WTC11 (cell line): ENCODE data around the gene ARMC2.

Experiments
- AFF4 ChIP-seq: sonication (generic); formaldehyde crosslinking; IDR thresholded peaks from 2 replicates; pipeline ENCODE4 v1.8.1; 2023; ENCODE audit warnings: mild to moderate bottlenecking, missing genetic modification reagents, borderline replicate concordance
- ARID4B ChIP-seq: sonication (generic); formaldehyde crosslinking; IDR thresholded peaks from 2 replicates; pipeline ENCODE4 v1.8.0; 2023; ENCODE audit warnings: missing genetic modification reagents, mild to moderate bottlenecking, borderline replicate concordance
- CTCF ChIP-seq: fragments of 200-600 bp; IDR thresholded peaks from 2 replicates; pipeline ENCODE4 v1.8.0; 2022; ENCODE audit warnings: antibody characterized with exemption
- E2F4 ChIP-seq: sonication (generic); formaldehyde crosslinking; IDR thresholded peaks from 2 replicates; pipeline ENCODE4 v1.8.1; 2022; ENCODE audit warnings: low read depth, mild to moderate bottlenecking, moderate library complexity, missing genetic modification reagents, borderline replicate concordance
- ESRRA ChIP-seq: sonication (generic); formaldehyde crosslinking; IDR thresholded peaks from 2 replicates; pipeline ENCODE4 v1.8.1; 2022; ENCODE audit warnings: mild to moderate bottlenecking, missing genetic modification reagents, borderline replicate concordance
- FOXP1 ChIP-seq: sonication (generic); formaldehyde crosslinking; IDR thresholded peaks from 2 replicates; pipeline ENCODE4 v1.8.0; 2022; ENCODE audit warnings: missing genetic modification reagents, mild to moderate bottlenecking, moderate library complexity, borderline replicate concordance
- HMGXB4 ChIP-seq: sonication (generic); formaldehyde crosslinking; IDR thresholded peaks from 2 replicates; pipeline ENCODE4 v1.8.1; 2023; ENCODE audit warnings: mild to moderate bottlenecking, moderate library complexity, missing genetic modification reagents
- ZNF121 ChIP-seq: sonication (generic); formaldehyde crosslinking; IDR thresholded peaks from 2 replicates; pipeline ENCODE4 v1.8.0; 2023; ENCODE audit warnings: missing genetic modification reagents

GRCh38 chr6:108820006-108820405 lies 28.2 kb upstream of the ARMC2 start:
- TF ChIP-seq CTCF (no peak), FOXP1 (CRISPR knock-in tag) (no peak), E2F4 (no peak), ZNF121 (CRISPR knock-in tag) (no peak), HMGXB4 (CRISPR knock-in tag) (no peak), ESRRA (no peak), ARID4B (CRISPR knock-in tag) (no peak), AFF4 (CRISPR knock-in tag) (no peak)
